Measurements from ENCODE around the gene P4HTM. TPM values are rescaled to one million over a fixed set of nuclear protein-coding genes. Genes with fewer than 3 reads are reported as not detected.

P4HTM gene, protein sequence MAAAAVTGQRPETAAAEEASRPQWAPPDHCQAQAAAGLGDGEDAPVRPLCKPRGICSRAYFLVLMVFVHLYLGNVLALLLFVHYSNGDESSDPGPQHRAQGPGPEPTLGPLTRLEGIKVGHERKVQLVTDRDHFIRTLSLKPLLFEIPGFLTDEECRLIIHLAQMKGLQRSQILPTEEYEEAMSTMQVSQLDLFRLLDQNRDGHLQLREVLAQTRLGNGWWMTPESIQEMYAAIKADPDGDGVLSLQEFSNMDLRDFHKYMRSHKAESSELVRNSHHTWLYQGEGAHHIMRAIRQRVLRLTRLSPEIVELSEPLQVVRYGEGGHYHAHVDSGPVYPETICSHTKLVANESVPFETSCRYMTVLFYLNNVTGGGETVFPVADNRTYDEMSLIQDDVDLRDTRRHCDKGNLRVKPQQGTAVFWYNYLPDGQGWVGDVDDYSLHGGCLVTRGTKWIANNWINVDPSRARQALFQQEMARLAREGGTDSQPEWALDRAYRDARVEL
- total RNA-seq (2022), result 63.0 and 72.0 TPM in 2 replicates
- percentile 68 among the genes with signal in this experiment for Bru-seq, nascent RNA
- BruChase-seq, experiment 1, labeled RNA remaining after a 6-hour chase, result percentile 76 among the genes with signal in this experiment
- percentile 70 among the genes with signal in this experiment for BruChase-seq, experiment 2, labeled RNA remaining after a 2-hour chase
- long read RNA-seq, transcript P4HTM-202 (9 exons, 2,127 nt), result major isoform, 110 of 159 reads
- long read RNA-seq, transcript P4HTM-205 (8 exons, 2,796 nt), result minor isoform, 12 of 159 reads
- long read RNA-seq, partial matches to known transcripts, result 16 of 159 reads
- long read RNA-seq, other reads (novel, unspliced or antisense), result 21 of 159 reads

DNA sequence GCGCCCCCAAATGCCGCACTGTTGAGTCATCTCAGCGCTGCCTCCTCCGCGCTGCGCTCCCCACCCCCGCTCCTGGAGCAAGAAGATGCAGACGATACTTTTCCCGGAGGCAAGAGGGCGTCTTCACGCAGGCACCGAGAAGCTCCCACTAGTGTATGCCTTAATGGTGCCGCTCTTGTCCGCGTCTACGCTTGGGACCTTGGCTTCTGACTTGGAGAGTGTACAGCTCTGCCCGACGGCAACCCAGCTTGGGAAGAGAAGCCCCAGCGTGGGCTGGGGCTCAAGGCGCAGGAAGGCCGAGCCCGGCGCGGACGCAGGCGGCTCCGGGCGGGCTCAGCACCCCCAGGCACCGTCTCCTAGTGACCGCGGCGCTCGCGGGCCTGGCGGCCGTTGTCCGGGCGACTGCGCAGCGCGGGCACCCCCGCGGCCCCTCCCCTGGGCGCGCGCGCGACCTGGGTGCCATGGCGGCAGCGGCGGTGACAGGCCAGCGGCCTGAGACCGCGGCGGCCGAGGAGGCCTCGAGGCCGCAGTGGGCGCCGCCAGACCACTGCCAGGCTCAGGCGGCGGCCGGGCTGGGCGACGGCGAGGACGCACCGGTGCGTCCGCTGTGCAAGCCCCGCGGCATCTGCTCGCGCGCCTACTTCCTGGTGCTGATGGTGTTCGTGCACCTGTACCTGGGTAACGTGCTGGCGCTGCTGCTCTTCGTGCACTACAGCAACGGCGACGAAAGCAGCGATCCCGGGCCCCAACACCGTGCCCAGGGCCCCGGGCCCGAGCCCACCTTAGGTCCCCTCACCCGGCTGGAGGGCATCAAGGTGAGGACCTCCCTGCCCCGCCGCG is at the start of gene P4HTM:
P4HTM (plus strand) TSS at position 446 of the 840 bp plus-strand sequence; CDS start at position 462, 16 bp downstream.
- H3K27ac Mint-ChIP-seq (ENCODE audit: unreplicated experiment), result peak within 1 kb of the TSS; percentile 93
- DNase-seq, result peak; percentile 84
- H3K4me1 Mint-ChIP-seq (ENCODE audit: low read depth, unreplicated experiment), result peaks cover 9% of the 10 kb centered on the region
- BruUV-seq (replicated peaks), result no TSS peak
- H3K36me3 Mint-ChIP-seq (ENCODE audit: insufficient read depth, unreplicated experiment), result peaks cover 38% of the 10 kb centered on the region
- no peaks in the 10 kb centered on the region for H3K9me3 Mint-ChIP-seq (ENCODE audit: low read depth, unreplicated experiment)
- intact Hi-C loops (cut with micrococcal nuclease; ENCODE audit: unreplicated experiment), result loop anchor here (2.0 kb wide), 1 partner anchor 459 kb away; no protein-coding TSS in a partner anchor
- no peaks in the 10 kb centered on the region for H3K27me3 Mint-ChIP-seq (ENCODE audit: unreplicated experiment)
- CTCF ChIA-PET, result interaction anchor here (0.7 to 1.2 kb wide), 5 partner anchors 17 to 350 kb away, joined by 3 to 4 read pairs (median 3); partner anchors contain the start of genes NDUFAF3, USP4 and WDR6
- TF ChIP-seq, protein P1, sequence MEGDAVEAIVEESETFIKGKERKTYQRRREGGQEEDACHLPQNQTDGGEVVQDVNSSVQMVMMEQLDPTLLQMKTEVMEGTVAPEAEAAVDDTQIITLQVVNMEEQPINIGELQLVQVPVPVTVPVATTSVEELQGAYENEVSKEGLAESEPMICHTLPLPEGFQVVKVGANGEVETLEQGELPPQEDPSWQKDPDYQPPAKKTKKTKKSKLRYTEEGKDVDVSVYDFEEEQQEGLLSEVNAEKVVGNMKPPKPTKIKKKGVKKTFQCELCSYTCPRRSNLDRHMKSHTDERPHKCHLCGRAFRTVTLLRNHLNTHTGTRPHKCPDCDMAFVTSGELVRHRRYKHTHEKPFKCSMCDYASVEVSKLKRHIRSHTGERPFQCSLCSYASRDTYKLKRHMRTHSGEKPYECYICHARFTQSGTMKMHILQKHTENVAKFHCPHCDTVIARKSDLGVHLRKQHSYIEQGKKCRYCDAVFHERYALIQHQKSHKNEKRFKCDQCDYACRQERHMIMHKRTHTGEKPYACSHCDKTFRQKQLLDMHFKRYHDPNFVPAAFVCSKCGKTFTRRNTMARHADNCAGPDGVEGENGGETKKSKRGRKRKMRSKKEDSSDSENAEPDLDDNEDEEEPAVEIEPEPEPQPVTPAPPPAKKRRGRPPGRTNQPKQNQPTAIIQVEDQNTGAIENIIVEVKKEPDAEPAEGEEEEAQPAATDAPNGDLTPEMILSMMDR (IDR thresholded peaks at IDR 0.05; ENCODE audit: unreplicated experiment), result no peak
- peak within 1 kb of the TSS; percentile 96 for H3K4me3 Mint-ChIP-seq (ENCODE audit: low read depth, unreplicated experiment)

DNA sequence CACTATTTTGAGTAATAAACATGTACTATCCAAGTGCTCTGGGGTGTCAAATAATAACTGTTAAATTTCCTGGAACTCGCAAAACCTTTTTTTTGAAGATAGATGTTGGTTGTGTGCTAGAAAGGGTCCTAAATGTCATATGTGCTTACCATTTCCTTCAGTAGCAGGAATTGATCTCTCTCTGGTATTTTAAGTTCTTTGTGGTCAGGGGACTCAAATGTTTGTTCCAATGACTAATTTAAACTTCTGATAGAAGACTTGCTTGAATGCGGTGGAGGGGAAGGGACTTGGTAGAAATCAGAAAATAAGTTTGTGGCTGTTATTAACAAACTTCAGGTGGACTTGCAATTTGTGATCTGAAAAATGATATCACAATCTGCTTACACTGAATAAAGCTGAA is 44.6 kb upstream of the P4HTM start:
- H3K36me3 Mint-ChIP-seq (ENCODE audit: insufficient read depth, unreplicated experiment), result peaks cover 36% of the 10 kb centered on the region
- BruUV-seq (replicated peaks), result no TSS peak

DNA sequence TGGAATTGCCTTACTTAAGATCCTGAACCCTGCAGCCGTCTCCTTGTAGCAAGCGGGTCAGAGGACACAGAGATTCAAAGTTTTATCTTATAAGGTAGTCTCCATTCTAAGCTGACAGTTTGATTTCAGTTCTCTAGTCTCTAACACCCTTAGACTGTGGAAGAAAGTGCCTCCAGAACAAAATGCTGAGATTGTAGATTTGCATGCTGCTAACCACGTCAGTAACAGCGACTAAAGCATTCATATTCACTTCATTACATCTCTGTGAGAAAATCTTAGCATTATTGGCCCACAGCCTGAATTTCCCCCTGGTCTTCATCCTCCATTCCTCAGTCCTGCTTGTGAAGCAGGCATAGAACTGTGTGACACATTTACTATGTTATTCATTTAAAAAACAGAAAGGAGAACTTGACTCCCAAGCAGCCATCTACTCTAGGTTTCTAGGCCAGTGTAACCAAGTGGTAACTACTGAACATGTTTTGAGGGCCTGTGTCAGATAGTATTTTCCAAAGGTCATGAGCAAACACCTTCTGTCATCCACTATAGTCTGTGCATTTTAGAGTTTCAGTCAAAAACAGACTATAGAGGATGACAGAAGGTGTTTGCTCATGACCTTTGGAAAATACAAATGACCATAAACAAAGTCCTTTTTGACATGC is 44.0 kb upstream of the P4HTM start:
- DNase-seq, result no peak
- H3K27ac Mint-ChIP-seq (ENCODE audit: unreplicated experiment), result no peak overlapping the region
- H3K9me3 Mint-ChIP-seq (ENCODE audit: low read depth, unreplicated experiment), result no peaks in the 10 kb centered on the region
- BruUV-seq (replicated peaks), result no TSS peak
- TF ChIP-seq, protein P1 (IDR thresholded peaks at IDR 0.05; ENCODE audit: unreplicated experiment), result no peak
- no peak overlapping the region for H3K4me3 Mint-ChIP-seq (ENCODE audit: low read depth, unreplicated experiment)
- CTCF ChIA-PET, result no interaction called here
- intact Hi-C loops (cut with micrococcal nuclease; ENCODE audit: unreplicated experiment), result no loop called here
- H3K36me3 Mint-ChIP-seq (ENCODE audit: insufficient read depth, unreplicated experiment), result peaks cover 34% of the 10 kb centered on the region
- no peaks in the 10 kb centered on the region for H3K4me1 Mint-ChIP-seq (ENCODE audit: low read depth, unreplicated experiment)
- H3K27me3 Mint-ChIP-seq (ENCODE audit: unreplicated experiment), result no peaks in the 10 kb centered on the region

More for the DNA sequence above, 44.6 kb upstream of the P4HTM start:
- TF ChIP-seq, protein P1 (IDR thresholded peaks at IDR 0.05; ENCODE audit: unreplicated experiment), result no peak
- H3K9me3 Mint-ChIP-seq (ENCODE audit: low read depth, unreplicated experiment), result no peaks in the 10 kb centered on the region
- H3K4me3 Mint-ChIP-seq (ENCODE audit: low read depth, unreplicated experiment), result no peak overlapping the region
- no peaks in the 10 kb centered on the region for H3K4me1 Mint-ChIP-seq (ENCODE audit: low read depth, unreplicated experiment)
- no peaks in the 10 kb centered on the region for H3K27me3 Mint-ChIP-seq (ENCODE audit: unreplicated experiment)
- H3K27ac Mint-ChIP-seq (ENCODE audit: unreplicated experiment), result no peak overlapping the region
- DNase-seq, result no peak
- CTCF ChIA-PET, result no interaction called here
- intact Hi-C loops (cut with micrococcal nuclease; ENCODE audit: unreplicated experiment), result no loop called here
